IMR-90 (cell line): ENCODE results near the gene TCF12. TPM values are rescaled to one million over a fixed set of nuclear protein-coding genes. Genes with fewer than 3 reads are reported as not detected.

Experiments used
- MAZ ChIP-seq: IDR thresholded peaks from 2 replicates; pipeline ENCODE4 v1.6.1; 2012; ENCODE audit warnings: low read depth, mild to moderate bottlenecking, low read length, improper control_type of control experiment, moderate library complexity, borderline replicate concordance
- polyA plus RNA-seq, 3 experiments: library from polyadenylated mRNA; depleted of rRNA; stranded (reverse); fragments of >200 nt; gene quantifications; 2 replicates each; pipeline ENCODE4 v1.2.3, GENCODE V29; 2012; ENCODE audit warnings: low replicate concordance in 1 of 3
- total RNA-seq: library from RNA; depleted of rRNA; stranded (reverse); fragments of >200 nt; gene quantifications from 2 replicates; pipeline ENCODE4 v1.2.3, GENCODE V29; 2012
- TF ChIP-seq, protein P1 (sequence below): fragments of 150-350 bp; IDR thresholded peaks from 2 replicates; pipeline ENCODE4 v1.6.1; 2017; ENCODE audit warnings: mild to moderate bottlenecking, antibody characterized with exemption, low read length, low read depth
- TF ChIP-seq, protein P2 (sequence below): fragments of 150-350 bp; IDR thresholded peaks from 2 replicates; pipeline ENCODE4 v1.6.1; 2016; ENCODE audit warnings: low read depth, mild to moderate bottlenecking, low read length, moderate library complexity, borderline replicate concordance

TCF12 gene
- total and polyA plus RNA-seq, 2 of the 4 experiments (the other 2 are of a cell fraction), result 79.4 to 160 TPM

DNA sequence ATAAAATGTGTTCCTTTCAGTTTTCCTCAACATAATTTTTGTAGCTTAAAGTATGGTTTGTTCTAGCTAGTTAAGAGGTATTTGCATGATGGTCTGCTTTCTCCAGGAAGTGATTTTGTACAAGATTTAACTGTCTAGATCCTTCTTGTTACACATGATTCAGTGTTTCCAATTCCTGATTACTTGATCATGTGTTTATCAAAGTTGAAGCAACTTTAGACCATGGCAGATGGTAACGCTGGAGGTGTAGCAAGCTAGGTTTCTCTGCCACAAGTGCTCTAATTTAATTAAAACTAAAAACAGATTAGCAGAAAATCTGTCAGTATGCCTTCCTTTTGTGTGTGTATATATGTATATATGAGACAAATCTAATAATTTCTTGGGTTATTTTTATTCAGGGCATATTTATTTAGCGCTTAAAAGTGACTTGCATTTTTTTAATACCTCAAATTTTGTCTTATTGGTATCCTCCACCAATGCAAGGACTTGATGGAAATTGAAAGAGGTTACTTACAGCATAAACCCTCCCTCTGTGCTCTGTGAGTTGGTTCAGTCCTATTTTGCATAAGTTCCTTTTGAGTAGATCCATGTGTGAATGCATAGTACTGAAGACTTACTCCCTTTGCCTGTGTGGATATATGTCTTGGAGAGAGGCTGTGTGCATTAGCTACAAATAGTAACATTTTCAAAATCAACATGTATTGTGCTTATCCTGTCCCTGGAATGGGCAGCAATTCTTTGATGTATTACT, 300.6 kb downstream of the TCF12 start (continued):
- TF ChIP-seq, protein P1, sequence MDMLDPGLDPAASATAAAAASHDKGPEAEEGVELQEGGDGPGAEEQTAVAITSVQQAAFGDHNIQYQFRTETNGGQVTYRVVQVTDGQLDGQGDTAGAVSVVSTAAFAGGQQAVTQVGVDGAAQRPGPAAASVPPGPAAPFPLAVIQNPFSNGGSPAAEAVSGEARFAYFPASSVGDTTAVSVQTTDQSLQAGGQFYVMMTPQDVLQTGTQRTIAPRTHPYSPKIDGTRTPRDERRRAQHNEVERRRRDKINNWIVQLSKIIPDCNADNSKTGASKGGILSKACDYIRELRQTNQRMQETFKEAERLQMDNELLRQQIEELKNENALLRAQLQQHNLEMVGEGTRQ, result no peak
- TF ChIP-seq, protein P2, sequence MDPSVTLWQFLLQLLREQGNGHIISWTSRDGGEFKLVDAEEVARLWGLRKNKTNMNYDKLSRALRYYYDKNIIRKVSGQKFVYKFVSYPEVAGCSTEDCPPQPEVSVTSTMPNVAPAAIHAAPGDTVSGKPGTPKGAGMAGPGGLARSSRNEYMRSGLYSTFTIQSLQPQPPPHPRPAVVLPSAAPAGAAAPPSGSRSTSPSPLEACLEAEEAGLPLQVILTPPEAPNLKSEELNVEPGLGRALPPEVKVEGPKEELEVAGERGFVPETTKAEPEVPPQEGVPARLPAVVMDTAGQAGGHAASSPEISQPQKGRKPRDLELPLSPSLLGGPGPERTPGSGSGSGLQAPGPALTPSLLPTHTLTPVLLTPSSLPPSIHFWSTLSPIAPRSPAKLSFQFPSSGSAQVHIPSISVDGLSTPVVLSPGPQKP, result no peak
- TF ChIP-seq MAZ, result no peak
